Activated CD8-positive, alpha-beta memory T cell treated with anti-CD3 and anti-CD28 coated beads for 1 hour (primary cell): ENCODE measurements around the gene LXN.

Experiments used
- DNase-seq, 2 donors: peaks; one replicate each; pipeline ENCODE4 v3.0.0-alpha.2; 2020; ENCODE audit warnings: low read depth in 1 of 2; ENCODE audit errors: extremely low read depth in 1 of 2

The LXN gene

DNA sequence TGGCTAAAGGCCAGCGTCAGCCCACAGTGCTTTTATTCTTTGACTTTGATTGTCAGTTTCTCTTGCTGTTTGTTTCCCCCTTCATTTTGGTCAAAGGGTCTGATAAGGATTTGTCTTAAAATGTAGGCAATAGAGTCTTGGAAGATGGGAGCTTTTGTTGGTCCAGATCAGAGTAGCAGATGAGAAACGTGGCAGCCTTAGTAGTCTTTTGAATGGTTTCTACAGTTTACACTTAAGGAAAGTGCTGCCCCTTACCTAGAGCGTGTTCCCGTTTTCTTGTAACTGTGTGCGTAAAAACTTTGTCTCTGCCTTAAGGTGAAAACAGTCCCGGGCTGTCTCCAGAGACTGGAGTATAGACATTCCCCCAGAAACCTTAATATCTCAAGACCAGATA is 630 bp downstream of the LXN start:
- no peak for DNase-seq

DNA sequence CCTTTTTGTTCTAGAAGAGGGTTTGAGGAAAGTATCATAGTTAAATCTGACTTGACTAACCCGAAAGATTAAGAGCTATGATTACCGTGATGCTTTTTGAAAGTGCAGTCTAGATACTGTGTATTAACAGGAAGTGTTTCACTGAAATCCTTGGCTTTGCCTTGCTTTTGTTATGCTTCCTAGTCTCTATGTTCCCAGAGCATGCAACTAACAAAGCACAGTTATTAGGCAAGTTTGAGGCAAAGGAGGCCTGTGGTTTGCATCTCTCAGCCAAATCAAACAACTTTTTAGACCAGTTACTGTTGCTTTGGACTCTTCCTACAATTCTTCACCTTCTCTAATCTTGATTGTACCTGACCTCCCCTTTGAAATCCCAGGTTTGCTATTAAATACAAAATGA is 3.9 kb downstream of the LXN start:
- DNase-seq, result no peak

GRCh38 chr3:158666416-158666815 is 6.0 kb downstream of the LXN start:
- no peak for DNase-seq

- no peak for DNase-seq
Measured at GRCh38 chr3:158663832-158664231, 8.6 kb downstream of the LXN start.

- DNase-seq, result no peak
Measured at GRCh38 chr3:158663246-158663645, 9.2 kb downstream of the LXN start.

- DNase-seq, result no peak
Measured at GRCh38 chr3:158660711-158661110, 11.7 kb downstream of the LXN start.

DNA sequence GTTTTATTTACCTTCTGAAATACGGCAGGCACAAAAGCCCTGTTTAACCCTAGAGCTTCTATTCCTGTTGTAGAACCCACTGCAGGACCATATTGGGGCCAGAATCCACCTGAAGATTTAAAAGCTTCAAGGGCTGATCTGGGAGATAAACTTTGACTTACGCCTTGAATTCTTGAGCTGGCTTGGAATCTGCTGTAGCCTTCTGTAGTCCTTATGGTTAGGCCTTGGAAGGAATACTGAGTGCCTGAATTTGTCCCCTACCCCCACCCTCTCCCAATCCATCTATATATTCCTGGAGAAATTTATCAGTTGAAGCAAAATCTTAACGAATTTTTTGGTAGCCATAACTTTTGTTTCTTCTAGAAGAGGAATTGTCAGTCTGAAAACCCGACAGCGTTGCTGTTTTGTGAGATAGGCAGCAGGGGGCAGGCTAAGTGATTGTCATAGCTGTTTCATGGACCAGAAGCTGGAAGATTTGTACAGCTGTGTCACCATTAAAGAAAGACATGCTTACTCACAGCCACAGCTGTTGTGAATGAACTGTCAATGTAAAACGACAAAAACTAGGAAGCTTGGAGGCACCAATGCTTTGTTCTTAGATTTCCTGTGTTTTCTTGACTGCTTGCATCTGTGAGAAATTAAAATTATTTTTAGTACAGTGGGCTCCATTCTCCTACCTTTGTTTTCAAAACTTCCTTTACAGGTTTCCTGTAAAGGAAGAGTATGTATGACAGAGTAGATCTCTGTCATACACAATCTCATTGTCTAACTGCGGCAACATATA is 12.8 kb downstream of the LXN start:
- DNase-seq, result peak in 1 of 2 donors; percentile 6

GRCh38 chr3:158658889-158659288 is 13.6 kb downstream of the LXN start:
- DNase-seq, result no peak

- DNase-seq, result no peak
Measured at GRCh38 chr3:158652463-158652862, 20.0 kb downstream of the LXN start.

- no peak for DNase-seq
Measured at GRCh38 chr3:158651192-158651591, 21.3 kb downstream of the LXN start.

DNA sequence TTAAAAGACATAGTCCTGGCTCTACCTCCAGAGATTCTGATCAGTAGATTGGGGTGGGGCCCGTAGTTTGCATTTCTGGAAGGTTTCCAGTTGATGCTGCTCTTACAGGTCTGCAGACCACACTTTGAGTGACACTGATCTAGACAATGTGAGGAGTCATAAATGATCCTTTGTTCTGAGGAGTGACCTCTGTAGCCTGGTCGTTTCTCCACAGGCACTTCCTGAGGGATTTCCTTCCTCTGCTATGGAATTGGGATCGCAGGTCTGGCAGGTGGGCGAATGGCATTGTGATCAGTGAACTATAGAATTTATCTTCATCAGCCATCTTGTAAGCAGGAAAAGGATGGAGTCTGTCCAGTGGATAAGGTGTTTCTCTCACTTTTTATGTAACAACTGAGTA is 22.7 kb downstream of the LXN start:
- no peak for DNase-seq

- peak; percentile 73 to 81 for DNase-seq
Measured at GRCh38 chr3:158644345-158644908, 28.0 kb downstream of the LXN start, which contains the start of gene GFM1. TSS of gene GFM1 (plus strand) at chr3:158644527. CDS start at chr3:158644635, 108 bp downstream.

DNA sequence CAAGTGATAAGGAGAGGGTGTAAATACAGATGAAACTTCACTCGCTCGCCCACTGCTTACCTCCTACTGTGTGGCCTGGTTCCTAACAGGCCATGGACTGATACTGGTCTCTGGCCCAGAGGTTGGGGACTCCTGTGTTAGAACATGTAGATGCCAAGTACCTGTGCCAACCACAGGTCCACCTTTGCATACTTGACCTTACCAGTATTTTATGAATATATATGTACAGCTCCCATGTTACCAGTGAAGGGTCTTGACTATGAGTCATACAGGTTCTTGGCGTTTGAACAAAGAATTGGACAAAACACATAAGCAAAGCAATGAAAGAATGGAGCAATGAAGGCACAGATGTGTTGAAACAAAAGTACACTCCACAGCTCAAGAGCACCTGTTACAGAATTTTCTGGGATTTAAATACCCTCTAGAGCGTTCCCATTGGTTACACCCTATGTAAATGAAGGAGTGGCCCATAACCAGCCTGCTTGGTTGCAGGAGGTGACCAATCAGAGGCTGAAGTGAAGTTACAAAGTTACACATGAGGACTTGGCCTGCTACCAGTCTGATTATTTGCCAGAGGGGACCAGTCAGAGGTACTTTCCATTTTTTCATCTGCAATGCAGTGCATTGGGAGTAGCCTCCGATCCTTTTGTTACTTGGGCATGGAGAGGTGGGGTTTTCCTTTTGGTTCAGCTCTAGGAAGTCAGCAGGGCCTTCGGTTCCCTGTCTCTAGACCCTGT is 29.8 kb downstream of the LXN start:
- no peak for DNase-seq

- no peak for DNase-seq
Measured at GRCh38 chr3:158642005-158642404, 30.4 kb downstream of the LXN start.

- no peak for DNase-seq
Measured at GRCh38 chr3:158640646-158641045, 31.8 kb downstream of the LXN start.

DNA sequence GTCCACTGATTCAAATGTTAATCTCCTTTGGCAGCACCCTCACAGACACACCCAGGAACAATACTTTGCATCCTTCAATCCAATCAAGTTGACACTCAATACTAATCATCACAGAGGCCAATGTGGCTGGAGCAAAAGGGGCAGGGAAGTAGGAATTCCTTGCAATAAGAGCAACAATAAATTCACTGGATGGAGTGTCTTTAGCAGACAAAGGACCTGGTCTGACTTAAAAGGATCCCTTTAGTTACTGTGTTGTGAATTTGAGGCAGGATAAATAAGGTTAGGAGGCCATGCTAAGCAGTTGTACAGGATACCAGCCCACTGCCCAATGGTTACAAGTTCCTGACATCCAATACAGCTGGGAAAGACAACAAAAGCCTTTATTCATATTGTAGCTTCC is 40.5 kb downstream of the LXN start:
- DNase-seq, result no peak

GRCh38 chr3:158625881-158626280 is 46.6 kb downstream of the LXN start:
- DNase-seq, result no peak

GRCh38 chr3:158617982-158618875 is 54.2 kb downstream of the LXN start:
- no peak for DNase-seq
